ENCODE measurements around the gene TEX13A. TPM values are rescaled to one million over a fixed set of nuclear protein-coding genes. Genes with fewer than 3 reads are reported as not detected.
A peak's percentile ranks its signal among the peaks of the same experiment; 100 is the strongest.

Gene TEX13A
- total and polyA plus RNA-seq, 2 of the 13 experiments (the other 11 are each of a cell fraction or from before 2014, with no cell fraction given): not detected

DNA sequence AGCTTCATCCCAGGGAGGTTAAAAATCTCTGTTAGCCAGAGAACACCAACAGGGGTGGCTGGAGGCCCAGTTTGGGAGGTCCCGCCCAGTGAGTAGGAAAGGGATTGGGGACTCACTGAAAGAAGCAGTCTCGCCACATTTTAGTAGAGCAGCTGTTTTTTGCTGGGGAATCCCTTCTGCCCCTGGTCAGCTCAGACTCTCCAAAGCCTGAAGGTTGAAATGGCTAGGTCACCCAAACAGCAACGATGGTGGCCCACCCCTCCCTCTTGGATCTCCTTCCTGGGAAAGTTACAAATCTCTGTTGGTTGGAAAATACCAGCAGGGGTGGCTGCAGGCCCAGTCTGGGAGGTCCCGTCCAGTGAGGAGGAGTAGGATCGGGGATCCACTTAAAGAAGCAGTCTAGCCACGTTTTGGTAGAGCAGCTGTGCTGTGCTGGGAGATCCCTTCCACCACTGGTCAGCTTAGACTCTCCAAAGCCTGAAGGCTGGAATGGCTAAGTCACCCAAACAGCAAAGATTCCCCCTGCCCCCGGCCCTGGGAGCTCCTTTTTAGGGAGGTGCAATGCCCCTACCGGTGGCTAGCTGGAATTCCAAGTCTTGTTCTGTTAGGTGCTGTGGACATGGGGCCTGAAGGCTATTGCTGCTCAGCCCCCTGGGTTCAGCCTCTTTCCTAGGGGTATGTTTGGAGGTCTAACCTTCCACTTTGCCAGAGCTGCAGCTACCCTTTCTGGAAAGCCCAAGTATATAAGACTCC, 40.0 kb upstream of the TEX13A start:
- Histone ChIP-seq H3K4me3 (replicated peaks in 1 of 3; ENCODE audit: insufficient read depth in 1 of 3, low read depth in 2 of 3, low read length in 3 of 3) (no peak overlapping the region), H3K4me2 (ENCODE audit: low read depth, low read length) (no peak overlapping the region), H3K9ac (ENCODE audit: insufficient read depth, low read depth, low read length) (no peak overlapping the region), H4K20me1 (ENCODE audit: insufficient read depth, low read length) (no peaks in the 10 kb centered on the region), H2AFZ (ENCODE audit: low read length) (no peak overlapping the region), H3K4me1 (ENCODE audit: insufficient read depth, low read length) (no peaks in the 10 kb centered on the region), H3K36me3 (replicated peaks in 1 of 2; ENCODE audit: control insufficient read depth in 1 of 2, insufficient read depth in 2 of 2, low read length in 2 of 2) (no peaks in the 10 kb centered on the region), H3K27ac (ENCODE audit: extremely low read length, insufficient read depth, low read length) (no peak overlapping the region), H3K79me2 (ENCODE audit: insufficient read depth, low read length) (no peaks in the 10 kb centered on the region), H3K9me3 (ENCODE audit: low read length) (no peaks in the 10 kb centered on the region), H3K27me3 (ENCODE audit: control insufficient read depth in 1 of 2, insufficient read depth in 2 of 2, low read length in 2 of 2) (no peaks in the 10 kb centered on the region)
- in situ Hi-C loops (cut with HindIII; ENCODE audit: extremely low pct_ligation_motif_present, low pct_unique_long_range_greater_than_20kb) (no loop called here), intact Hi-C loops (cut with micrococcal nuclease; ENCODE audit: unreplicated experiment) (no loop called here)
- ATAC-seq: peak; percentile 53; the same call in 2 of the 3 replicates
- TF ChIP-seq ETV6 (CRISPR knock-in tag; conservative IDR thresholded peaks at IDR 0.05): no peak
- POLR2A ChIA-PET: no interaction called here
- no CpG with 5 or more reads among the region's 8 CpGs for WGBS (ENCODE audit: low lambda C conversion rate)
- no peak for FAIRE-seq
- BruUV-seq (replicated peaks): no TSS peak
- CTCF ChIA-PET (ENCODE audit: low intra/inter-chr PET ratio, low total read pairs): no interaction called here
- DNase-seq (ENCODE audit: low spot score): no peak

DNA sequence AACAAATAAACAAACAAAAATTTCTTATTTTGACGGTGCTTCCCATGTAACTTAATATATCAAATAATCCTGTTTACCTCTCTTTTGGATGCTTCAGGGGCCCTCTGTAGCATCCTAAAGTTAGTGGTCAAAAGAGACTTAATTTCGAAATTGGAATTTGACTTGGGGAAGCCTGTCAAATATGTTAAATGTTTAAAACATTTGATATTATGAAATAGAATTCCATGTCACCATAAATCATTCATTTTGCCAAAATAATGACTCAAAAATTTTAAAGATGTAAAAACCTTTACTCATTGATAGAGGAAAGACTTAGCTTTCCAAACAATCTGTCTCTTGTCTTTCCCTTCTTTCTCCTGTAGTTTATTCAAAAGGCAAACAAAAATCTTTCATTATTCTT, 20.6 kb upstream of the TEX13A start:
- no peaks in the 10 kb centered on the region for H4K20me1 ChIP-seq (ENCODE audit: insufficient read depth, low read length)
- no peaks in the 10 kb centered on the region for H3K4me1 ChIP-seq (ENCODE audit: insufficient read depth, low read length)
- in situ Hi-C loops (cut with HindIII; ENCODE audit: extremely low pct_ligation_motif_present, low pct_unique_long_range_greater_than_20kb) (no loop called here), intact Hi-C loops (cut with micrococcal nuclease; ENCODE audit: unreplicated experiment) (no loop called here)
- H2AFZ ChIP-seq (ENCODE audit: low read length): no peak overlapping the region
- no peak overlapping the region for H3K4me2 ChIP-seq (ENCODE audit: low read depth, low read length)
- no TSS peak for BruUV-seq (replicated peaks)
- H3K27me3 ChIP-seq (ENCODE audit: control insufficient read depth in 1 of 2, insufficient read depth in 2 of 2, low read length in 2 of 2): no peaks in the 10 kb centered on the region
- TF ChIP-seq, protein P1, sequence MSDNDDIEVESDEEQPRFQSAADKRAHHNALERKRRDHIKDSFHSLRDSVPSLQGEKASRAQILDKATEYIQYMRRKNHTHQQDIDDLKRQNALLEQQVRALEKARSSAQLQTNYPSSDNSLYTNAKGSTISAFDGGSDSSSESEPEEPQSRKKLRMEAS (IDR thresholded peaks at IDR 0.05): no peak
- TF ChIP-seq RXRB (CRISPR knock-in tag; IDR thresholded peaks at IDR 0.05; ENCODE audit: borderline replicate concordance) (no peak), ZNF510 (CRISPR knock-in tag; IDR thresholded peaks at IDR 0.05; ENCODE audit: low read depth) (no peak), ARNT (IDR thresholded peaks at IDR 0.05) (no peak), NFIC (IDR thresholded peaks at IDR 0.05; ENCODE audit: low read length) (no peak), ZNF484 (CRISPR knock-in tag; IDR thresholded peaks at IDR 0.05; ENCODE audit: borderline replicate concordance, low read depth) (no peak), TAF15 (IDR thresholded peaks at IDR 0.05; ENCODE audit: low read depth, low read length, poor library complexity, severe bottlenecking) (no peak), ZFX (CRISPR knock-in tag; IDR thresholded peaks at IDR 0.05; ENCODE audit: low read depth) (no peak), TGIF2 (CRISPR knock-in tag; IDR thresholded peaks at IDR 0.05) (no peak), ZNF138 (CRISPR knock-in tag; IDR thresholded peaks at IDR 0.05; ENCODE audit: low read depth) (no peak), ZNF678 (CRISPR knock-in tag; IDR thresholded peaks at IDR 0.05) (no peak), ZNF816 (CRISPR knock-in tag; IDR thresholded peaks at IDR 0.05; ENCODE audit: borderline replicate concordance) (no peak)
- TF ChIP-seq, protein P2, sequence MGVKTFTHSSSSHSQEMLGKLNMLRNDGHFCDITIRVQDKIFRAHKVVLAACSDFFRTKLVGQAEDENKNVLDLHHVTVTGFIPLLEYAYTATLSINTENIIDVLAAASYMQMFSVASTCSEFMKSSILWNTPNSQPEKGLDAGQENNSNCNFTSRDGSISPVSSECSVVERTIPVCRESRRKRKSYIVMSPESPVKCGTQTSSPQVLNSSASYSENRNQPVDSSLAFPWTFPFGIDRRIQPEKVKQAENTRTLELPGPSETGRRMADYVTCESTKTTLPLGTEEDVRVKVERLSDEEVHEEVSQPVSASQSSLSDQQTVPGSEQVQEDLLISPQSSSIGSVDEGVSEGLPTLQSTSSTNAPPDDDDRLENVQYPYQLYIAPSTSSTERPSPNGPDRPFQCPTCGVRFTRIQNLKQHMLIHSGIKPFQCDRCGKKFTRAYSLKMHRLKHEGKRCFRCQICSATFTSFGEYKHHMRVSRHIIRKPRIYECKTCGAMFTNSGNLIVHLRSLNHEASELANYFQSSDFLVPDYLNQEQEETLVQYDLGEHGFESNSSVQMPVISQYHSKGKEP (CRISPR knock-in tag; IDR thresholded peaks at IDR 0.05): no peak
- TF ChIP-seq, protein P3, sequence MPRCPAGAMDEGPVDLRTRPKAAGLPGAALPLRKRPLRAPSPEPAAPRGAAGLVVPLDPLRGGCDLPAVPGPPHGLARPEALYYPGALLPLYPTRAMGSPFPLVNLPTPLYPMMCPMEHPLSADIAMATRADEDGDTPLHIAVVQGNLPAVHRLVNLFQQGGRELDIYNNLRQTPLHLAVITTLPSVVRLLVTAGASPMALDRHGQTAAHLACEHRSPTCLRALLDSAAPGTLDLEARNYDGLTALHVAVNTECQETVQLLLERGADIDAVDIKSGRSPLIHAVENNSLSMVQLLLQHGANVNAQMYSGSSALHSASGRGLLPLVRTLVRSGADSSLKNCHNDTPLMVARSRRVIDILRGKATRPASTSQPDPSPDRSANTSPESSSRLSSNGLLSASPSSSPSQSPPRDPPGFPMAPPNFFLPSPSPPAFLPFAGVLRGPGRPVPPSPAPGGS (CRISPR knock-in tag; IDR thresholded peaks at IDR 0.05): no peak
- ATAC-seq (no peak), DNase-seq (ENCODE audit: low spot score) (no peak), FAIRE-seq (no peak)
- no peaks in the 10 kb centered on the region for H3K9me3 ChIP-seq (ENCODE audit: low read length)
- H3K9ac ChIP-seq (ENCODE audit: insufficient read depth, low read depth, low read length): no peak overlapping the region
- no peak overlapping the region for H3K27ac ChIP-seq (ENCODE audit: extremely low read length, insufficient read depth, low read length)
- CTCF ChIA-PET (ENCODE audit: low intra/inter-chr PET ratio, low total read pairs): no interaction called here
- no peaks in the 10 kb centered on the region for H3K36me3 ChIP-seq (replicated peaks in 1 of 2; ENCODE audit: control insufficient read depth in 1 of 2, insufficient read depth in 2 of 2, low read length in 2 of 2)
- H3K4me3 ChIP-seq (replicated peaks in 1 of 3; ENCODE audit: insufficient read depth in 1 of 3, low read depth in 2 of 3, low read length in 3 of 3): no peak overlapping the region
- WGBS (ENCODE audit: low lambda C conversion rate): 0% methylated on average over 2 of the region's 2 CpGs
- H3K79me2 ChIP-seq (ENCODE audit: insufficient read depth, low read length): no peaks in the 10 kb centered on the region
- POLR2A ChIA-PET: no interaction called here
